NK-92 (cell line): ENCODE measurements around the gene HOXC10.

Source experiments
- DNase-seq: peaks from one replicate; lab custom pipeline; 2025; ENCODE audit not compliant: unreplicated experiment; lab: John Stamatoyannopoulos, UW

Gene HOXC10

GRCh38 chr12:54015018-54015931, 30.3 kb downstream of the HOXC10 start:
- no peak for DNase-seq

GRCh38 chr12:54016051-54016450, 31.1 kb downstream of the HOXC10 start:
- no peak for DNase-seq

- DNase-seq = no peak
Observed at GRCh38 chr12:54016478-54016964, 31.6 kb downstream of the HOXC10 start.

GRCh38 chr12:54017027-54017788, 32.3 kb downstream of the HOXC10 start:
- DNase-seq = no peak

- no peak for DNase-seq
Observed at GRCh38 chr12:54017878-54018467, 33.0 kb downstream of the HOXC10 start.

- no peak for DNase-seq
Observed at GRCh38 chr12:54018468-54018984, 33.6 kb downstream of the HOXC10 start.

- no peak for DNase-seq
Observed at GRCh38 chr12:54019091-54019811, 34.3 kb downstream of the HOXC10 start.

- no peak for DNase-seq
Observed at GRCh38 chr12:54019924-54020590, 35.1 kb downstream of the HOXC10 start.

- DNase-seq = no peak
Observed at GRCh38 chr12:54020591-54021405, 35.9 kb downstream of the HOXC10 start.

GRCh38 chr12:54021432-54022013, 36.6 kb downstream of the HOXC10 start:
- DNase-seq = no peak

- DNase-seq = no peak
Observed at GRCh38 chr12:54022960-54023884, 38.3 kb downstream of the HOXC10 start.

GRCh38 chr12:54024127-54024526, 39.2 kb downstream of the HOXC10 start:
- no peak for DNase-seq

- DNase-seq = no peak
Observed at GRCh38 chr12:54024581-54025305, 39.8 kb downstream of the HOXC10 start.

GRCh38 chr12:54025499-54026405, 40.8 kb downstream of the HOXC10 start:
- DNase-seq = no peak

- no peak for DNase-seq
Observed at GRCh38 chr12:54026640-54027441, 41.9 kb downstream of the HOXC10 start.
